Hematopoietic multipotent progenitor cell treated with erythropoietin and hydrocortisone succinate and interleukin-3 and kit ligand, for 8 days (in vitro differentiated cells): ENCODE results near the gene NT5C2.

ENCODE experiments used
- DNase-seq: peaks from one replicate; pipeline ENCODE4 v3.0.0-alpha.2; 2015

NT5C2 gene

GRCh38 chr10:103120546-103120945 is 72.5 kb downstream of the NT5C2 start:
- DNase-seq: no peak

GRCh38 chr10:103117247-103117646 is 75.8 kb downstream of the NT5C2 start:
- no peak for DNase-seq

GRCh38 chr10:103114876-103115275 is 78.2 kb downstream of the NT5C2 start:
- no peak for DNase-seq

GRCh38 chr10:103111918-103112877 is 80.9 kb downstream of the NT5C2 start:
- no peak for DNase-seq

GRCh38 chr10:103111031-103111917 is 81.8 kb downstream of the NT5C2 start:
- no peak for DNase-seq

GRCh38 chr10:103110407-103110806 is 82.7 kb downstream of the NT5C2 start:
- DNase-seq: no peak

DNA sequence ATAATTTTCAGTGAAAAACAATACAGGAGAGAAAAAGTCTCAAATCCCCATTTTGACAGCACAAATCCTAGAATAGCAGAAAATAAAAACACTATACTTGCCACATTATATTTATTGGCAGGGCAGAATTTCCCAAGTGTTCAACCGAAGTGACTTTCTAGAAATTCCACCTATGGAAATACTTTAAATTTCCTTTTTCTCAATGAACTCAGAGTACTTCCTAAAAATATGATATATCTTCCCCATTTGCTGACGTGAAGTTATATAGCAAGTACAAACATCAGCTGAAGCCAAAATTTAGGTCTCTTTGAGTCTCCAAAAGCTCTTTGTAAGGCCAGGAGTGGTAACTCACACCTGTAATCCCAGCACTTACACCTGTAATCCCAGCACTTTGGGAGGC is 83.3 kb downstream of the NT5C2 start:
- DNase-seq: no peak

DNA sequence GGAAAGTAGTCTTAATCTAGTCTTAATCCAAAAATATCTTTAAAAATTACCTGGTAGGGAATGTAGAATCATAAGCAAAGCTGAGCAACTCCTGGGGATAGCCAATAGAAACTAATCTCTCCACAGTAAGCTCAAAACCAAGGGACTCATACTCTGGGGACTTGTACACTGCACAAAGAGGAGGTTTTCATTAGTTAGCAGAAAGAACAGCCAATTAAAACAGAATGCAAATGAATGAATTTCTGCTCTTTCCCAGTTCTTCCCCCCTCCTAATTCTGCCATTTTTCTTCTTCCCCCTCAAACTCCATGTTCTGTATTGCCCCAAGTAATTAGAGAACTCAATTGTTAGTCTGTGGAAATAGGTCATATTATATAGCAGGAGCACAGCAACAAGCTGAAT is 86.5 kb downstream of the NT5C2 start:
- no peak for DNase-seq

DNA sequence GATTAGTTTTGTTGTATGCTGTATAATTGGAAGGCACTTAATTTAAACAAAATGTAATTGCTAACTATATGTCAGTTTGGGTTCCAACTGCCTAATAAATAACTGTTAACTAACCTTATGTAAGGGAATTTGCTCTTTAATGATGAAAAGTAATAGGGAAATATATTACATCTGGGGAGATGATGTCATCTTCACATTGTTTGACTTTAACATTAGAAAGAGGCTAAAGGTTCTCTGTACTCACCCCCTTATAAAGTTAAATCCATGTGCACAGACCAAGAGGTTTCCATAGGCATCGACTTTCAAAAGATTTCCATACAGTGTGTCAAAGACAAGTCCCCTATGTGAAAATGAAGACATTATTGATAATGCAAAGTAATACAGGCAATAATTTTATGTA is 87.6 kb downstream of the NT5C2 start:
- DNase-seq: no peak

DNA sequence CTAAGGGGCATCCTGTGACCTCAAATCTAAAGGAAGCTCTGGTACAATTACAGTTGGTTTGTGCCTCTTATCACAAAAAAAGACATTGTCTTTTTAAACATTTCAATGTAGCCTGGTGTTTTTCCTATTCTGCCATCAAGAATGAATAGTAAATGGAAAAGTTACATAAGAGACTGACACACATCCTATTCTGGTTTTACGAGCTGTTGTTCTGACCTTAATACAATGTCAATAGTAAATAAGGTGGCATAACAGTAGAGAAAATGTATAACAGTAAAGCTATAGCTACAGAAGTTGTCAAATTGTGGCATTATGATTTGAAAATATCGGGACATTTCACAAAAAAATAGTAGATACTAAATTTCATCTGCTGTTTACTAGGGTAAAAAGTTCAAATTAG is 88.4 kb downstream of the NT5C2 start:
- no peak for DNase-seq

GRCh38 chr10:103103989-103104388 is 89.1 kb downstream of the NT5C2 start:
- no peak for DNase-seq

- no peak for DNase-seq
Observed at GRCh38 chr10:103102195-103102594, 90.9 kb downstream of the NT5C2 start.

GRCh38 chr10:103100620-103101019 is 92.5 kb downstream of the NT5C2 start:
- no peak for DNase-seq

GRCh38 chr10:103098240-103098639 is 94.8 kb downstream of the NT5C2 start:
- DNase-seq: no peak

DNA sequence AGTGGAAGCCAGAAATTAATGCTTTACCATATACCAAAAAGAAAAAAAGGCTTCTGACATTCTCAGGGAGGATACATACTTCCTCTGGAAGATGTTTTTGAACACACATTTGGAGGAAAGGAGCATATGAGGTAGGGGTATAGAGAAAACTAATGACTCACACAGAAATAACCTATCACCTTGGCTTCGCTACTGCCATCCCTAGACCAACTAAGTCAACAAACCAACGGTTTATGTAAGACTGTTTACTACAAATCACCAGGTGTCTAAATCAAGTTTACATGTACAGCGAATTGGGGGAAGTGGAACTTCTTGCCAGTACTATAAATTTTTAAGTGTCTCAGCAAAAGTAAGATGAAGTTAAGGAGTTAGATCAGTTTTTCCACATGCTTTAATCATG is 96.9 kb downstream of the NT5C2 start:
- no peak for DNase-seq

- no peak for DNase-seq
Observed at GRCh38 chr10:103095005-103095404, 98.1 kb downstream of the NT5C2 start.

DNA sequence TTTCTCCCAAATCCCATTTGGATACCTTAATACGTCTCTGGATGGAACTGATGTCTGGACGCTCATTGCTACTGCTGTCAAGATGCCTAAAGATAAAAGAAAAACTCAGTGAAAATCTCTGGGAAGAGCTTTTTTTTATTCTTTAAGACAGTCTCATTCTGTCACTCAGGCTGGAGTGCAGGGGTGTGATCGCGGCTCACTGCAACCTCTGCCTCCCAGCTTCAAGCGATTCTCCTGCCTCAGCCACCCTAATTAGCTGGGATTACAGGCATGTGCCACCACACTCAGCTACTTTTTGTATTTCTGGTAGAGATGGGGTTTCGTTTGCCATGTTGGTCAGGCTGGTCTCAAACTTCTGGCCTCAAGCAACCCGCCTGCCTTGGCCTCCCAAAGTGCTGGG is 102.2 kb downstream of the NT5C2 start:
- DNase-seq: no peak

- DNase-seq: no peak
Observed at GRCh38 chr10:103089493-103089892, 103.6 kb downstream of the NT5C2 start.

DNA sequence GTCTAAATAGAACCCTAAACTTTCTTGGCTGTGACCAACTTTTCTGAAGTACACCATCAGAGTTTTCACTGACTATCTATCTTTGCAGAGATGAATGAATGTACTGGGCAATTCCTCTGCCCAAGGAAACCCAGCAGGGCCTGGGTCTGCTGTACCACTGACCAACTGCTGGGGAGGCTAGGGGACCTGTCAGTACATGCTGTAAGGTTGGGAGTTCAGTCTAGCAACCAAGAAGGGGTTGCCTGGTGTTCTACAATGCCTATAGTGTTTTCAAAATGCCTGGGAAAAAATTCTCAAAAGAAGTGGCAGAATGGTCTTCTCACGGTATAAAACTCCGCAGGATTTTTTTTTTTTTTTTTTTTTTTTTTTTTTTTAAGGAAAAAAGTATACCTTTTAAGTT is 106.3 kb downstream of the NT5C2 start:
- DNase-seq: no peak

DNA sequence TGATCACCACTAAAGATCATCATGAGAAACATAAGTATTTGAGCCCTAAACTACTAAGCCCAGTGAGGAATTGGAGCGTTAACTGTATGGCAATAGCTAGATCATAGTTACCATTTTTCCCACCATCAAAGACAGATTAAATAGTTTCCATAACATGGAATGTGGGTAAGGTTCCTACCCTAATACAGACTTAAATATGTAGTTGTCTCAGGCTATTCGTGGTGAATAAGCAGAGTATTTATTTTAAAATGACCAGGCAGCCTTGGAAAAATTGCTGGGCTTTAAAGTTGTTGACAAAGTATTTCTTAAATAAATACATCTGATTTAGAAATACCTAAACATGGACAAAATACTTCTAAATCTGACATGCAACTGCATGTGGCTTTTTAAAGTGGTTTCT is 106.8 kb downstream of the NT5C2 start:
- DNase-seq: no peak

GRCh38 chr10:103083977-103084320 is 109.1 kb downstream of the NT5C2 start:
- DNase-seq: no peak

- DNase-seq: no peak
Observed at GRCh38 chr10:103083266-103083976, 109.7 kb downstream of the NT5C2 start.

GRCh38 chr10:103082683-103083082 is 110.4 kb downstream of the NT5C2 start:
- DNase-seq: no peak
